HG03139 (cell line): ENCODE data around the gene RBM24.
"Not testable (repeated sequence)": the region's sequence is repeated elsewhere in the genome, so short reads cannot be mapped to it uniquely, and the experiment has no call there.

Experiments
- ATAC-seq: cut with Tn5 transposase; IDR thresholded peaks from one replicate; pipeline ENCODE4 v1.9.1; 2021; ENCODE audit not compliant: unreplicated experiment

The RBM24 gene

GRCh38 chr6:17289630-17290061 is 8.5 kb downstream of the RBM24 start:
- ATAC-seq = no peak

GRCh38 chr6:17291778-17292177 is 10.6 kb downstream of the RBM24 start:
- ATAC-seq = no peak

DNA sequence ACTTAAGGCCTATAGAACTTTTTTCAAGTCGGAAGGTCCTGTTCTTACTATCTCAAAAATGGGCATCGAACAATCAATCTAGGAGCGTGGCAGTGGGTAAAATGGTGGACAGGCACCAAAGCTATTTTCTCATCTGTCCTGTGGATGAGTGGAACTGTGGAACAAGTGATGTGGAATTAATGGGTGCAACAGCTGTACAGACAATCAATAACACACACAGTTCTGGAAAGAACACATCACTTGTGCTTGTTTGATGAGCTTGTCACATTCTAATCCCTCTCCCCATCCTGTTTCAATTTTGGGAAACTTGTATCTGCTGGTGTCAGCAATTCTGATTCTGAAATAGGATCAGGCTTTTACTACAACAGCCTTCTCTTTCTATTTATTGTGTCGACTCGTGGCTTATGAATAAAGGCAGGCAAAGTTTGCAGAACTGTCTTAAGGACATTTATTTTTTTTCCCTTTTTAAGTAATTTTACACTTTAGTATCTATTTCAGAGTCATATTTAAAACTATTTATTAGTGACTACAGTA is 11.5 kb downstream of the RBM24 start:
- no peak for ATAC-seq

- no peak for ATAC-seq
These were observed 12.2 kb downstream of the RBM24 start for GRCh38 chr6:17293395-17293794.

DNA sequence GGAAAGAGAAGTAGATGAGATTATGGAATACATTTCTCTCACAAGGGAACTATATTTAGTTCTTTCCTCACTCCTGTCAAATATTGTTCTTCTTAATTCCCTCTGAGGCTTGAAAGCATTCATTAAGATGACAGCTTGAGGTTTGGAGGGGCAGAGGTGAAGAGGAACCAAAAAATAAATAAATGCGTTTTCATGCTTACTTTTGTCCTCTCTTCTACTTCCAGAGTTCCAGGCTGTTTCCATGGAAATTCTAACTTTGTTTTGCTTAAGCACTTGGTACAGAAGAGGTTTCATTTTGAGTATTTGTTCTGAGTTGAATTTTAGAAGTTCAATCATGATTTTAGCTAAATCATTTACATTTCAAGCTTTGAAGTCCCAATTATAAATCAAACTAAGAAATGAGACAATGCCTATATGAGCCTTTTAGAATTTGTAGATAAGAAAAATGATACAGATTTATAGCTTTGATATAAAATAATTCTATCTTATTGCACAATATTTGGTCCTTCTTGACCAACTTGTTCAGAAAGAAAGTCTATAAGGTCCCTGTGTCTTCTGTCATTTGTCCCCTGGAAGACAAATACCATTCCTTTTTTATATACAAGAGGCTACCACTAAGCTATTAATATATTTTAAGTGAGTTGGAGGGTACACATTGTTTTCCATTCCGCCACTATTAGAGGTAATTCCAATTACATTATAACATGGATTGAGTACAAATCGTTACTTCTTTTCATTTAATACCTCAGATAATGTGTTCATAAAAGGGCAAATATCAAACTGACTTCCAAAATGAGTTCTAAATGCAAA is 16.3 kb downstream of the RBM24 start:
- ATAC-seq = no peak

GRCh38 chr6:17298257-17298656 is 17.1 kb downstream of the RBM24 start:
- ATAC-seq = no peak

GRCh38 chr6:17299222-17299621 is 18.1 kb downstream of the RBM24 start:
- no peak for ATAC-seq

DNA sequence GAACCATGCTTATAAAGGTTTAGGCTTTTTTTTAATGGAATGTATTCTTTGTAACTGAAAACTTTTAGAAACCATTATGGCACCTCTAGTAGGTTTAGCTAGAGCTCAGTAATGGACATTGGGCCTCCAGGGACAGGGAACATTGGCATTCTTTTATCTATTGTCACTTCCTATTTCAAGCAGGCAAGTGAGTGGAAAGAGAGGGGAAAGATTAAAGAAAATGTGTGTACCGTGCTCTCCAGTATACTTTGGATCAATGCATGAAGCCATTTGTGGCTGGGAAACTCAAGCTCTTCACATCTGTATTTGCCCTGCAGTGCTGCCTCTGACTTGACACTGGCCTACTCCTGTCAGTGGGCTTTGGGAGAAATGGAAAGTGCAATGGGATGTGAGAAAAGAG is 18.6 kb downstream of the RBM24 start:
- no peak for ATAC-seq

GRCh38 chr6:17300637-17301036 is 19.5 kb downstream of the RBM24 start:
- no peak for ATAC-seq

GRCh38 chr6:17303444-17303843 is 22.3 kb downstream of the RBM24 start:
- no peak for ATAC-seq

DNA sequence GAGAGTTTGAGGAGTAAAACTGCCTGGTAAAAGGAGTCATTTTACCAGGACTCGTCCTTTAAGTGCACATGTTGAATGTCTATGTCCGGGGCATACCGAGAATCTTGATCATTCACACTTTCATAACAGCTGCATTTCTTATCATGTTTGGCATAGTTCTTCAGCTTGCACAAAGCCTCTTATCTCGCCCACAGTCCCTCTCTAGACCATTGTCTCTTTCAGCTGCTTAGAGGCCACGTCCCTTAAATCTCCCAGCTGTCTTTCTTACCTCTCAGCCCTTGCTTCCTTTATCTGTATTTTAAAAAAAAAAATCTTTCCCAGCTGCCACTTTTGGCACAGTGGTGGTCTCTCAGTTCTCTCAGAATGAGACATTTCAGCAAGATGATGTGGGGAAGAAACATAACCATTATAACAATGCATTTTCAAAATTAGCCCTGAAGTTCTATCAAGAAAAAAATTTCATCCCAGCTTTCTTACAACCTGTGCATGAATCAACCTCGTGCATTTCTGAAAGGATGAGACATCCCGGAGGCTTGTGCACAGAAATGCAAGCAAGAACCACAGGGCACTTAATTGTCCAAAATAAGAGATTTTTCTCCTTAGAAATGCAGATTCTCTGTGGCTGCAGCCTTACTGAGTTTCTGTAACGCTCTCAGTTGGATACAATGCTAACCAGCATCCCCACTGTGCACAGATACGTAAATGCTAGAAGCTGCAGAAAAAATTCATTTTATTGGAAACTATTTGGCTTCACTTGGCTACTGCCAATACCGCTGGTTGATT is 24.2 kb downstream of the RBM24 start:
- no peak for ATAC-seq

- ATAC-seq = no peak
These were observed 30.6 kb downstream of the RBM24 start for GRCh38 chr6:17311595-17312311.

DNA sequence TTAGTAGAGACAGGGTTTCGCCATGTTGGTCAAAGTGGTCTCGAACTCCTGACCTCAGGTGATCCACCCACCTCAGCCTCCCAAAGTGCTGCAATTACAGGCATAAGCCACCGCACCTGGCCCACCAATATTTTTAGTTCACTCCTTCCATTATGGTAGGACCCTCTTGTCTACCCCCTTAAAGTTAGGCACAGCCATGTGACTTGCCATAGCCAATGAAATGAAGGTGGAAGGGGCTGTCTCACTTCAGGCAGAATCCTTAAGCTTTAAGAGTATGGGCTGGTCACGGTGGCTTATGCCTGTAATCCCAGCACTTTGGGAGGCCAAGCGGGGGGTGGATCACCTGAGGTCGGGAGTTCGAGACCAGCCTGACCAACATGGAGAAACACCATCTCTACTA is 32.1 kb downstream of the RBM24 start:
- not testable (repeated sequence) for ATAC-seq

- ATAC-seq = no peak
These were observed 32.8 kb downstream of the RBM24 start for GRCh38 chr6:17313971-17314370.

DNA sequence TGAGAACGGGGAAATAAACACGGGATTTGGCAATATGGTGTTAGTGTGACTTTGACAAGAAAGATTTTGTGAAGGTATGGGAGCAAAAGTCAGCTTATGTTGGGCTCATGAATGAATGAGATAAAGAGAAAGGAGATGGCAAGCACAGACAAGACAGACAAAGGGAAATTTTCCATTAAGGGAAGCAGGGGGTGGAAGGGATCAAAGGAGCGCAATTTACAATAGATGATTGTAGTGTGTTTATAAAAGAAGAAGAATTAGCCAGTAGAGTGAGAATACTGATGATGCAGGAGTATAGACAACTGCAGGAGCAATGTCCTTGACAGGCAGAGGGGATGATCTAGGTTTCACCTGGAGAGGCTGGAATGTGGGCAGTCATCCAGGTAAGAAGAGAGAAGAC is 34.1 kb downstream of the RBM24 start:
- ATAC-seq = no peak

- ATAC-seq = no peak
These were observed 37.4 kb downstream of the RBM24 start for GRCh38 chr6:17318435-17319165.

GRCh38 chr6:17320266-17320665 is 39.1 kb downstream of the RBM24 start:
- ATAC-seq = not testable (repeated sequence)

GRCh38 chr6:17331238-17331637 is 50.1 kb downstream of the RBM24 start:
- no peak for ATAC-seq

DNA sequence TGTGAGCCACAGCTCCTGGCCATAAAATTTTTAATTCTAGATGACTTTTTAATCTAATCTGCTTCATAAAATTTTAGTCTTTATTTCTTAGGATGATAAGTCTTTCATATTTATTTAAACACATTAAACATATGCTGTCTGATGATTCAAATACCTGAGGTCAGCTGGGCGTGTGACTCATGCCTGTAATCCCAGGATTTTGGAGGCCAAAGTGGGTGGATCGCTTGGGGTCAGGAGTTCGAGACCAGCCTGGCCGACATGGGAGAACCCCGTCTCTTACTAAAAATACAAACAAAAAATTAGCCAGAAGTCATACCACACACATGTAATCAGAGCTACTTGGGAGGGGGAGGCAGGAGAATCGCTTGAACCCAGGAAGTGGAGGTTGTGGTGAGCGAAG is 53.1 kb downstream of the RBM24 start:
- ATAC-seq = no peak

DNA sequence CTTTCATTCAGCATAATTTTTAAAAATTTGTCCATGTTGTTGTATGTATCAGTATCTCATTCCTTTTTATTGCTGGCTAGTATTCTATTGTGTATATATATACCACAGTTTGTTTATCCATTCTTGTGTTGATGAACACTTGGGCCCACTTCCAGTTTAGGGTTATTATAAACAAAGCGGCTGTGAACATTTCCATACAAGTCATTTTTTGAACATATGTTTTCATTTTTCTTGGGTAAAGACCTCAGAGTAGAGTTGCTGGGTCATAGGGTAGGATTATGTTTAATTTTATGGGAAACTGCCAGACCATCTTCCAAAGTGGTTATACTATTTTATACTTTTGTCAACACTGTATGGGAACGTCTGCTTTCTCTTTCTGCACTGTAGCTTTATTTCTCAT is 55.3 kb downstream of the RBM24 start:
- no peak for ATAC-seq

DNA sequence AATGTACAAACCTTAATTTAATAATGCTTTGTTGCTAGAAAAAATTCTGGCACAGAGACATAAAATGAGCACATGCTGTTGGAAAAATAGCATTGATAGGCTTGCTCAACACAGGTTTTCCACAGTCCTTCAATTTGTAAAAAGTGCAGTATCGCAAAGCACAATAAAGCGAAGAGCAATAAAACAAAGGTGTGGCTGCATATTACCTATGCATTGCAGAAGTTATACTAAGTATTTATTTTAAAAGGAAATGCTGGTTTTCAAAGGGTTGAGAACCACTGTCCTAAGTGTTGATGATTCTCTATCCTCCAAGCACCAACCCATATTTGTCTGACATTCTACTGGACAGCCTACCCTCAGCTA is 58.1 kb downstream of the RBM24 start:
- ATAC-seq = no peak
